ENCODE measurements around the gene EARS2.

EARS2 gene

DNA sequence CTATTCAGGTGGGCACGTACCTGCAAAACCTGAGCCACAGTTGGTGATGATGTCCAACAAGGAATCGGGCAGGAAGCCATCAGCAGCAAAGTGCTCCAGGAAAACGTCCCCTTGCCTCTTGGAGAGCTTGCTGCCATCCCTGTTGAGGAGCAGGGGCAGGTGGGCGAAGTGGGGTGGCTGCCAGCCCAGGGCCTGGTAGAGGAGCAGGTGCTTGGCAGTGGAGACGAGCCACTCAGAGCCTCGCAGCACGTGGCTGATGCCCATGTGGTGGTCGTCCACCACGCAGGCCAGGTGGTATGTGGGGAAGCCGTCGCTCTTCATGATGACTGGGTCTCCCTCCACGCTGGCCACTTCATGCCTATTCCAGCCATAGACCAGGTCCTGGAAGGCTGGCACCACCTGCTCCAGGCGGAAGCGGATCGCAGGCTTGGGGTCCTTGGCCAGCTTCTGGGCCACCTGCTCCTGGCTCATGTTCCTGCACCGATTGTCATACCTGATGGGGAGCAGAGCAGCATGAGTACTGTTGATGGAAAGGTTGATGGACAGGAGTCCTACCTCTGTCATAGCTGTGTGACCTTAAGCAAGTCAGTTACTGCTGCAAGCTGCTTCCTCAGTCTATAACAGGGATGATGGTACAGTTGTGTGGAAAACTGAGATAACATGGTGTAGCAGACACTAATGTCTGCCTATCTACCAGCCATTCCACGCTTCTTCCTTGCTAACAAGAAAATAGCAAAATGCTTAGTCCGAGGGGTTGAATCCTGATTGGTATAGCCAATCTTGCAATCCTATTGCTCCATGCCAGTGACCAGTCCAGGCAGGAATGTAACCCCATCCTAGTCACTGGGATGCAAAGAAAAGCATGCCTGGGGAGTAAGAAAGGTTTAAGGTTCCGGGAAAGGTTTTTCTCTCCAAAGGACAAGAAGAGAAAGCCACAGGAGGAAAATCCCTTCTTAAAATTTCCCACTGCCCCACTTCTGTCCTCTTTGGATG is 22.0 kb downstream of the EARS2 start:
- TF ChIP-seq FOXM1 (IDR thresholded peaks at IDR 0.05; ENCODE audit: borderline replicate concordance, low read depth) (no peak), TEAD4 (IDR thresholded peaks at IDR 0.05) (no peak), EP300 (IDR thresholded peaks at IDR 0.05; ENCODE audit: borderline replicate concordance) (no peak), CEBPB (IDR thresholded peaks at IDR 0.05) (no peak), EGR1 (IDR thresholded peaks at IDR 0.05) (no peak), NFIC (IDR thresholded peaks at IDR 0.05) (no peak), RAD21 (IDR thresholded peaks at IDR 0.05; ENCODE audit: low read depth) (no peak), MAX (IDR thresholded peaks at IDR 0.05) (no peak), ZBTB7A (IDR thresholded peaks at IDR 0.05; ENCODE audit: low read depth) (no peak), YY1 (IDR thresholded peaks at IDR 0.05; ENCODE audit: low read depth) (no peak), TCF12 (IDR thresholded peaks at IDR 0.05; ENCODE audit: low read depth) (no peak)
- TF ChIP-seq, protein P1, sequence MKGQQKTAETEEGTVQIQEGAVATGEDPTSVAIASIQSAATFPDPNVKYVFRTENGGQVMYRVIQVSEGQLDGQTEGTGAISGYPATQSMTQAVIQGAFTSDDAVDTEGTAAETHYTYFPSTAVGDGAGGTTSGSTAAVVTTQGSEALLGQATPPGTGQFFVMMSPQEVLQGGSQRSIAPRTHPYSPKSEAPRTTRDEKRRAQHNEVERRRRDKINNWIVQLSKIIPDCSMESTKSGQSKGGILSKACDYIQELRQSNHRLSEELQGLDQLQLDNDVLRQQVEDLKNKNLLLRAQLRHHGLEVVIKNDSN (IDR thresholded peaks at IDR 0.05) = no peak

- TF ChIP-seq NFIC (IDR thresholded peaks at IDR 0.05) = no peak
- no peak for TF ChIP-seq TAF1 (IDR thresholded peaks at IDR 0.05; ENCODE audit: low read depth)
- no peak for TF ChIP-seq TEAD4 (IDR thresholded peaks at IDR 0.05)
- no peak for TF ChIP-seq FOXM1 (IDR thresholded peaks at IDR 0.05; ENCODE audit: borderline replicate concordance, low read depth)
- no peak for TF ChIP-seq EP300 (IDR thresholded peaks at IDR 0.05; ENCODE audit: borderline replicate concordance)
- TF ChIP-seq RAD21 (IDR thresholded peaks at IDR 0.05; ENCODE audit: low read depth) = no peak
- no peak for TF ChIP-seq CEBPB (IDR thresholded peaks at IDR 0.05)
- no peak for TF ChIP-seq REST (IDR thresholded peaks at IDR 0.05; ENCODE audit: low read depth)
- no peak for TF ChIP-seq EGR1 (IDR thresholded peaks at IDR 0.05)
- no peak for TF ChIP-seq TCF12 (IDR thresholded peaks at IDR 0.05; ENCODE audit: low read depth)
- TF ChIP-seq ZBTB7A (IDR thresholded peaks at IDR 0.05; ENCODE audit: low read depth) = no peak
- TF ChIP-seq CREB1 (IDR thresholded peaks at IDR 0.05; ENCODE audit: low read depth) = no peak
- no peak for TF ChIP-seq YY1 (IDR thresholded peaks at IDR 0.05; ENCODE audit: low read depth)
- no peak for TF ChIP-seq MAX (IDR thresholded peaks at IDR 0.05)
- TF ChIP-seq, protein P1 (IDR thresholded peaks at IDR 0.05) = no peak
Observed at GRCh38 chr16:23532448-23532847, 24.7 kb downstream of the EARS2 start.

GRCh38 chr16:23530062-23530461 is 27.1 kb downstream of the EARS2 start:
- TF ChIP-seq EP300 (IDR thresholded peaks at IDR 0.05; ENCODE audit: borderline replicate concordance) (no peak), RAD21 (IDR thresholded peaks at IDR 0.05; ENCODE audit: low read depth) (no peak), REST (IDR thresholded peaks at IDR 0.05; ENCODE audit: low read depth) (no peak), FOXM1 (IDR thresholded peaks at IDR 0.05; ENCODE audit: borderline replicate concordance, low read depth) (no peak), EGR1 (IDR thresholded peaks at IDR 0.05) (no peak), YY1 (IDR thresholded peaks at IDR 0.05; ENCODE audit: low read depth) (no peak), ZBTB7A (IDR thresholded peaks at IDR 0.05; ENCODE audit: low read depth) (no peak), TEAD4 (IDR thresholded peaks at IDR 0.05) (no peak), TAF1 (IDR thresholded peaks at IDR 0.05; ENCODE audit: low read depth) (no peak), NFIC (IDR thresholded peaks at IDR 0.05) (no peak), CEBPB (IDR thresholded peaks at IDR 0.05) (no peak), TCF12 (IDR thresholded peaks at IDR 0.05; ENCODE audit: low read depth) (no peak), CREB1 (IDR thresholded peaks at IDR 0.05; ENCODE audit: low read depth) (no peak), MAX (IDR thresholded peaks at IDR 0.05) (no peak)
- TF ChIP-seq, protein P1 (IDR thresholded peaks at IDR 0.05) = no peak

- no peak for TF ChIP-seq ZBTB7A (IDR thresholded peaks at IDR 0.05; ENCODE audit: low read depth)
- no peak for TF ChIP-seq TCF12 (IDR thresholded peaks at IDR 0.05; ENCODE audit: low read depth)
- no peak for TF ChIP-seq NFIC (IDR thresholded peaks at IDR 0.05)
- no peak for TF ChIP-seq EGR1 (IDR thresholded peaks at IDR 0.05)
- TF ChIP-seq YY1 (IDR thresholded peaks at IDR 0.05; ENCODE audit: low read depth) = no peak
- TF ChIP-seq TAF1 (IDR thresholded peaks at IDR 0.05; ENCODE audit: low read depth) = no peak
- TF ChIP-seq REST (IDR thresholded peaks at IDR 0.05; ENCODE audit: low read depth) = no peak
- no peak for TF ChIP-seq CREB1 (IDR thresholded peaks at IDR 0.05; ENCODE audit: low read depth)
- no peak for TF ChIP-seq FOXM1 (IDR thresholded peaks at IDR 0.05; ENCODE audit: borderline replicate concordance, low read depth)
- no peak for TF ChIP-seq RAD21 (IDR thresholded peaks at IDR 0.05; ENCODE audit: low read depth)
- no peak for TF ChIP-seq EP300 (IDR thresholded peaks at IDR 0.05; ENCODE audit: borderline replicate concordance)
- TF ChIP-seq, protein P1 (IDR thresholded peaks at IDR 0.05) = no peak
- TF ChIP-seq CEBPB (IDR thresholded peaks at IDR 0.05) = no peak
Observed at GRCh38 chr16:23528644-23529310, 28.4 kb downstream of the EARS2 start.

All from Ishikawa (cell line).